CD4-positive, alpha-beta T cell treated with Interleukin-6 at 100 ng/mL for 8 hours (primary cell): ENCODE measurements around the gene MCC.

ENCODE experiments used
- DNase-seq: peaks from one replicate; pipeline ENCODE4 v3.0.0-alpha.2; 2020; ENCODE audit warnings: mixed read lengths, low spot score

MCC gene

DNA sequence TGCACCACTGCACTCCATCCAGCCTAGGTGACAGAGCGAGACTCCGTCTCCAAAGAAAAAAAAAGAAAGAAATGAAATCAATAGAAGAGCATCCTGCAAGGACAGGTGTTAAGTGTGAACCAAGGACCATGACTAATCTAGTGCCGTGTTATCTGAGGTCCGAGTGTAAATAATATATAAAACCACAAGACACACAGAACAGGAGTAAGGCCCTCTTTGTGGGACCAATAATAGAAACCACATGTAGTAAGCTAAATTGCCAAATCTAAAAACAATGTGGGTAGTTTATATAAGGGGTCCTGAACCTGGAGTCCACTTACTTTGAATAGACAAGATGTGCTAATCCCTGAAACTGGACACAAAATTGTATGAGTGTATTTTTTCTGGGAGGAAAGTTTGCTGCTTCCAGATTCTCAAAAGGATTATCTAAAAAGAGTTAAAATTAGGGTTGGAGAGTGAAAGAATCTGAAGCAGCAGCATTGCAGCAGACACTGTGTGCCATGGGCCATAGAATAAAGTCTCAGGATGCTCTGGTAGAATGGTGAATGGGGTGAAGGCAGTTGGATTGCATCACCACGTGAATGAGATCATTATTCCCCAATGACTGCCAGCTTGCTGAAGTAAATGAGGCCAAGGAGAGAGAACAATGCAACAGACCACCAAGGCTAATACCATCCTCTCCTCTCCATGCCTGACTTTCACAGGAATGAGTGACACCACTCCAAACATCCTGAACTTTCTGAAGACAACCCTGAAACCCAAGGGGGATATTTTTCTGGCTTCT, 288.9 kb downstream of the MCC start:
- no peak for DNase-seq

DNA sequence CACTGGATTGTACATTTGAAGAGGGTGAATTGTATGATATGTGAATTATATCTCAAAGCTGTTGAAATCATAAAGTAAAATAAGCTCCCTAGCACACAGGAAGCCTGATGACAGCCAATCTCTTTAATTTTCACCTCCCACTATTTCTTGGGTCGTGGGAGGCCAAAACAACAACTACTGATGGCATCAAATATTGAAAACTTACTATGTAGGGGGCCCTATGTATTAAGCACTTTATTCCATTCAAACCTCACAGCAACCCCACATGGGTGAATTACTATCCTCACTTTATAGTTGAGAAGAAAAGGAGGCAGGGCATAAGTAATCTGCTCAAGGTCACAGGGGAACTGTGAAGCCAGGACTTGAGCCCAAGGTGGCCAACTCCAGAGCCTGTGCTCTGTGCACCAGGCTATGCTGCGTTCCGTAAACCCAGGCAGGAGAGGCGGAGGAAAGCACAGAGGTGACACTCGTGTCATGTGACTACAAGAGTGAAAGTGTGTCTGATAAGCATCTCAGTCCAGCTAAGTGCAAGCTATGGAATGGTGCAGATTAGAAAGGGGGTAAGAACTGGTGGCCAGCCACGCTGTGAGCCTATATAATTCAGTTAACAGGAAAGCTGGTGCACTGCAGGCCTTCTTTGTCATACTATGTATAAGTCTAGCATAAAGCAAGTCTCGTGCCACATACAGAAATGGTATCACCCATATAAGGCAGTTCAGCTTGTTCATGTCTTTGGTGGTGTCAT, 290.6 kb downstream of the MCC start:
- no peak for DNase-seq

DNA sequence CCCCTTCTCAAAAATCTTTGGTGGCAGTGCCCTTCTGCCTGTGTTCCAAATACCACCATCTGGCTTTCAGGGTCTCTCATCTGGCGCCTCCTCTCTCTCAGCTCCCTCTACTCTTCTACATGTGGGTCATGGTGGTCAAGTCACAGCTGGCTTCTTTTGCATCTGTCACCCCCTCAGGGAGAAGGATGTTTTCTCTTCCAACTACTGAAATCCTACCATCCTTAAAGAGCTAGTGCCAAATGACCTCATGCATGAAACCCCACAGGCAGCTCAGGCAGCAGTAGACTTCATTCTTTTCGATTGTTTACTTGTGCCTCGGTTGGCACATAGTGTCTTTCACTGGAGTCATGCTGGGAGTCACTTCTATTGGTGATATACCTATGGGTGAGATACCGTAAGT, 292.5 kb downstream of the MCC start:
- DNase-seq = no peak

DNA sequence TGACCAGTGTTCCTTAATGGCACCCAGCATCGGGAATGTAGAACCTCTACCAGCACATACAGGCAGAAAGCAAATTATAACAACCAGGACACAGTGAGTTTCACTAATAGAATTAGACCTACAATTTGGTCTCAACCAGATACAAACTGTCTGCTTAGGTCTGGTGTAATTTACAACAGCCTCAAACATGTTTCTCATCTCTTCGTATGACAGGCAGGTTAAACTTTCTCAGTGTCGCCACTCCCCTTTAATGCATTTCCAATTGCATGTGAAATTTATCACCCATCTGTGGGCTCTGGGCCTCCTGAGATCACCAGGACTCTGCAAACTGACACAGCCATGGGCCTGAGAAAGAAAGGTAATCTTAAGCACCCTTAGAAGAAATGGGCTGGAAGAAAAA, 293.0 kb downstream of the MCC start:
- no peak for DNase-seq

DNA sequence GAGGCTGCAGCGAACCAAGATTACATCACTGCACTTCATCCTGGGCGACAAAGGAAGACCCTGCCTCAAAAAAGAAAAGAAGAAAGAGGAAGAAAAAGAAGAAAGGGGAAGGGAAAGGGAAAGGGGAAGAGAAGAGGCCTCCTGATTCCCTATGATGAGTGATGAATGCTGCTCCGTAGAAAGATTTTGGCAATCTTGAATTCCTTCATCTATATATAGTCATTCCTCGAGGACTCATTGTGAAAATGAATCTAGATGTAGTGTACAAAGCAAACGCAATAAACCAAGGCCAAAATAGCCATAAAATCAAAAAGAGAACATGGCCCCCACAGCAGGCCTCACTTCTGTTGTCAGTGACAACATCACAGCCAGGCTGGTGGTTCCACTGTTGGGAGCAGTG, 293.7 kb downstream of the MCC start:
- no peak for DNase-seq

DNA sequence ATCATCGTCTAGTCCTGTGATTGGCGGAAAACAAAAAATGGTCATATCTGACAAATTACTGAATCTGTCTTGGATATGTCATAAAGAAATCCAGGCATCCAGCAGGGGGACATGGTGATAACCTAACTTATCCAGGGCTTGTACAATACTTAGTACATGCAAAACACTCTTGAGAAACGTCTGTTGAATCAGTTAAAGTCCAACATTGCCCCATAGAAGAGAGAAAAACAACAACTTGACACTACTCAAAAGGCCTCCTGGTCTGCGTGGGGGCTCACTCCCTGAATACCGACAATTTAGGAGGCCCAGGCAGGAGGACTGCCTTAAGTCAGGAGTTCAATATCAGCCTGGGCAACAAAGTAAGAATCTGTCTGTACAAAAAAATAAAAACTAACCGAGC, 294.1 kb downstream of the MCC start:
- DNase-seq = no peak

DNA sequence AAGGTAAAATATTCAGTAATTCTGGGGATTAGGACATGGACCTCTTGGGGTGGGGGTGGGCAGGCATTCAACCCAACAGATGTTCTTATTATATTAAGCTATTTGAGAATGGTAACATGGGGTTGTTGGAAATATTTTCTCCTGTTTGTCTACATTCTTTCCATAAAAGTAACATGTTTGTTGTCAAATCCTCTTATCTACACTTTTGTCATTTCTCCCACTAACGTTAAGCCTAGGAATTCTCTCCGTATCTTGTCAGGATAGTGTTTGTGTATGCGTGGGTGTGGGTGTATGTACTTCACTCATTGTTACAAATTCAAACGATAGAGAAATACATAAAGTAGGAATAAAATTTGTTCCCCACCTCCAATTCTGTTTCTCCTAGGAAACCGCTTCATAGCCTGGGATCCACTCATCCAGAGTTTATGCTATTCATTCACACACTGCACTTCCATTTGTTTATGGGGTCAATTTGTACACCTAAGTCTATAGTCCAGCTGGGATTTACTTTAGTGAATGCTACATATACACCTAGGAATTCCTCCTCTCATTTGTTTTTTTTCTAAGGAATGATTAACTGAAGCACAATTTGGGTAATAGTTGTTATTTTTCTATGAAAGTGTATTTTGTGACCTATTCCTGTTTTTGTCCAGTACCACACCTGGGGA, 294.8 kb downstream of the MCC start:
- no peak for DNase-seq

DNA sequence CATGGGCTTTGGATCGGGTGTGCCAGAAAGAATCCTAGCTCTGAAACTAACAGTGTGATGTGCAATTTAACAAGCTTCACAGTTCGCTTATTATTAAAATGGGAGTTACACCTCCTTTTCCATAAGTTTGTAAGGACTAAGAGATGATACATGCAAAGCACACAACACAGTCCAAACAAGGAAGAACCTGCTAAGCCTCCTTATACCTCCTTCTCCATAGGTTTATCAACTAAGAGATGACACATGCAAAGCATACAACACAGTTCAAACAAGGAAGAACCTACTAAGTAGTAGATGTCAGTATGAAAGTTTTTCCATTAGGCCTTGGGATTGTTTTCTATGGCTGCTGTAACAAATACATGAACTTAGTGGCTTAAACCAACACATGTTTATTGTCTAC, 295.7 kb downstream of the MCC start:
- no peak for DNase-seq

DNA sequence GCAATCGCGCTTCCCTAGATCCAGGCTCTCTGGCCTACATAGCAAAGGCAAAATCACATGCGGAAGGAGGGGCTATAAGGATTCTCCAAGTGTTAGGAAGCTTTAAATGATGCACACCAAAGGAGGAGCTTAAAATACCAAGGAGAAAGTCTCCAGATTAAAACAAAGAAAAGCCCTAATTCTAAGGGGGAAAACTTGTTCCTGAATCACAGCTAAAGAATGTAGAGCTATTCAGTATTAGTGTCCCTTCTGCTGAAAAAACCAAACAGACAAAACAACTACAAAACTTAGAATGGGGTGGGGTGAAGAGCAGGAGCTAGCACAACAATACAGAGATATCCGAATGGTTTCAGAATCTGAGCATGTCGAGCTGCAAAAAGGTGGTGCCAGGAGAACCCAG, 297.9 kb downstream of the MCC start:
- DNase-seq = no peak

DNA sequence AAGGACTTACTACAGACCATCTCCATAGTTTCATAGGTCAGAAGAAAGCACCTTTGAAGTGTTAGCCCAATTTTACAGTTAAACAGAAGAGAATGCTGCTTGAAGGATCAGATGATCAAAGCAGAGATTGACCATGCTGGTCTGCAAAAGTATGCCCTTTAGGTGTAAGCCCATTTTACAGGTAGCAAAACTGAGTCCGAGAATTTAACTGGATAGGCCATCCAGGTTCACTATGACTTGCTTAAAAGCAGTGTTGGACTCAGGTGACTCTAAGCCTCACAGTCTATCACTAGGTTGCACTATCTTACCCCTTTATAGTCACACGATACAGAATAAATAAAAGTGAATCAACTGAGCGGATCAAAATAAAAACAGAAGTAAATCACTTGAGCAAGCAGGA, 299.0 kb downstream of the MCC start:
- no peak for DNase-seq

DNA sequence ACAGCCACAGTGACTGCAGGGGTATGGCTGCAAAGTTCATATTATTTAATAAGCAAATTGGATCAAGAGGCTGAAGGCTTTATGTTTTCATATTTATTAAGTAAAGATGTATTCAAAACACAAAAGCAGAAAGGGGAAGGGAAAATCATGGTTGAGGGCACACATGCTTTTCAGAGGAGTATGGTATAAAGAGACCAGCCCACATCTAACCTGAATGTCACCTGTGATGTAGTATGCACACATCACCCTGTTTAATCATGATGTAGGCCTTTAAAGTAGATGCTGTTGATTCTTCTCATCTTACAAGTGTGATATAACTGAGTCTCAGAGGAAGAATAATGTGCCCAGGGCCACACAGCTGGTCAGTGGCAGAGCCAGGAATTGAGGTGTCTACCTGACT, 299.8 kb downstream of the MCC start:
- DNase-seq = no peak

DNA sequence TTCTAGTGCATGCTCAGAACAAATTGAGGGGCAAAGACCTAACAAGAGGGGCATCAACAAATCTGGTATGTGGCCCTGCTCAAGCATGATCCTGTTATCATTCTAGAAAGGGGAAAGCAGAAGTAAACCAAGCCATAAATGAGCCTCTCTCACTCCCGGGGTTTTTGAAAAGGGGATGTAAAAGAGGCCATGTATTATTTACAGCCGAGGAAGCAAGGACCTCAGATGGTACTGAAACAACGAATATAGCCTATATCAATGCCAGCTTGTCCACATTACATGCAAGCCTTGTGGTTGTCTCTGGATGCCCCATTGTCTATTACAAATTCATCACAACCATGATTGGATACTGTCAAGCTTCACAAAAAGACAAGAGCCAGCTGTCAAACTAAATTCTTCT, 300.3 kb downstream of the MCC start:
- no peak for DNase-seq

DNA sequence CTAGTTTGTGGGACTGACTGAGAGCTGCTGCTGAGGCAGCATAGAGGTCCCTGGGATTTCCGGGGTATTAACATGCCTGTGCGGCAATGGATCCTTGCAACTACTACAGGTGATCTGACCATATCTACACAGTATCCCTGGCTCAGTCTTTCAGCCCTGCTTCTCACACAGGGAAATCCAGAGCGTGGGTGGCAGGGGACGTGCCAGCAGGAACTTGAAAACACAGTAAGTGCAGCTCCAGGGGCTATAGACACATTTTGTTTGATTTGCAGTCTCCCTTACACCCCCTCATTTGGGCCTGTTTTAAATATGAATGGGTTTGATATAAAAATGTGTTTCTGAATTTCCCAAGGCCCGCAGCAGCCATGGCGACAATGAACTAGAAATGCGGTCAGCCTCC, 302.2 kb downstream of the MCC start:
- DNase-seq = no peak

DNA sequence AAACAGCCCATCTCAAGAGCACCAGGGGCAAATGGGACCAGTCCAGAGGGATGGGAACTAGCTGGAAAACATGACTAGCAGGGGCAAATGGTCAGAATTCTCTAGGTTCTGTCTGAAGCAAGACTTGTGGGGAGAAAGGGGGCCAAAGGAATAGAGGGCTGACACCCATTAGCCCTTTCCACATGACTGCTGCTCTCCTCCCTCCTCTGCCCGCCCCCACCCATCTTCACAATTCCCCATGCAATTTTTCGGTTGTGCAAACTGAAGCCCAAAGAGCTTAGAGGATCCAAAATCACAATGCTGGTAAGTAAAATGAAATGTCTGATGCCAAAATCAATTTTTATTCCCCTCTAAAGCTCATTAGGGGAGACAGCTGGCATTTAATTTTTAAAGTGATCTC, 304.6 kb downstream of the MCC start:
- DNase-seq = no peak

DNA sequence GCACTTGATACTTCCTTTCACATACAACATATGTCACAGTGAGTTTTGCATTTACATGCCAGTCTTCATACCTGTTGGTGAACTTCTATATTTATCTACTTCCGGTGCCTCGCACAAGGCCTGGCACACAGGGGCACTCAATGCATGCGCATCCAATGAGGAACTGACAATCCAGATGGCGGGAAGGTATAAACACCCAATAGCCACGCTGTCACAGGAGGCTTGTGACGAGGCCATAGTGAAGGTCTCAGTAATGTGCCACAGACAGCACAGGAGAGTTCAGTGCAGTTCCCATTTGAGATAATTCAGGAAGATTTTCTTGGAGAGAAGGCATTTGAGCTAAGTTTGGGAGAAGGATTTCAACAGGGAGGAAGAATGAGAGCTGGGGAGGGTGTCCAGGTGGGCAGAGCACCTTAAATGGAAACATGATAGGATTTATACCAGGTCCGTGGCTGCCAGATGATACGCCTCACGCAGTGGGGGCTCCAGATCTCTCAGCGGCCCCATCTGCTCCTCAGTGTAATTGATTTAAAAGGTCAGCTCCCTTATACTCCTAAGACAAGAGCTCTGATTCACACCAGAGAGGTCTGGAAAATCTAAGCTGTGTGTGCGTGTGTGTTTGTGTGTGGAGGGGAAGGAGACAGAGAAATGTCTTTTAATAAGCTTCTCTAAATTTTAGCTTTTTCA, 305.5 kb downstream of the MCC start:
- no peak for DNase-seq

DNA sequence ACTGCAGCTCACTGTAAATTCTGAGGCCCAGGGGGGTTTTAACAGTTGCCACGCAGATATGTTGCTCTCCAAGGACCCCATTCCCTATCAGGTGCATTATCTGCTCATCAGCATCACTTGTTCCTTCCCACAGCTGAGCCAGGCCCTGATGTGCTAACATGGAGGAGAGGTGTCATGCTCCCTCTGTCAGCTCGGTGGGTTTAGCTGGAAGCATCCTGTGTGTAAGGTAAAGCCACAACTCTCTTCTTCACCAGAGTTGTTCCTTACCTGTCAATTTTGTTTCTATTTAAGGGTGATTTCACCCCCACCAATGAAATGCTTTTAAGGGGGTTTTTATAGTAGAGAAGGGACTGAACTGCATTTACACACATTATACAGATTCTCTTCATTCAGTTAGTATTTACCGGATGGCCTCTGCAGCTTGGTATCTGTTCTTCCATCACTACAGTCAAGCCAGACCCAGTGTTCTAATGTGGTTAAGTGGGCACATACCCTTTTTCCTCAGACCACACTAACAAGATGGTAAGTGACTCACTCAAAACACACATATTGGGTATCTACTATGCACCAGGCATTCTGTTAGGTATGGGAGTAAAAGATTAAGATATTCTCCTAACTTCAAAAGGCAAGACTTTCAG, 306.3 kb downstream of the MCC start:
- no peak for DNase-seq

DNA sequence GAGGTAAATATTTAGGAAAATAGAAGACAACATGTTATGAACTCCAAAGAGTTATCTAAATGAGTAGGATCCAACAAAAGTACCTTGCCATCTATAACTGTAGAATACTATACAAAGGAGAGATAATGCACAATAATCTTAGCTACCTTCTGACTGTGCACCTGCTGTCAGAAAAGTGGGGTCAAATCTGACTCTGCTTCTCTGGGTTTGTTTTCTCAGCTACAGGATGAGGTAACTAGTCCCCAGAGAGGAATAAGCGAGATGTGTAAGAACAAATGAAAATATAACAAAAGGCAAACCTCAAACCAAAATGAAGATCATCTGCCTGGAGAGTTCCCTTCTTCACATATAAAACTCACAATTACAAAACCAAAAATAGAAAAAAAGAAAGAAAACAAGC, 306.8 kb downstream of the MCC start:
- no peak for DNase-seq

DNA sequence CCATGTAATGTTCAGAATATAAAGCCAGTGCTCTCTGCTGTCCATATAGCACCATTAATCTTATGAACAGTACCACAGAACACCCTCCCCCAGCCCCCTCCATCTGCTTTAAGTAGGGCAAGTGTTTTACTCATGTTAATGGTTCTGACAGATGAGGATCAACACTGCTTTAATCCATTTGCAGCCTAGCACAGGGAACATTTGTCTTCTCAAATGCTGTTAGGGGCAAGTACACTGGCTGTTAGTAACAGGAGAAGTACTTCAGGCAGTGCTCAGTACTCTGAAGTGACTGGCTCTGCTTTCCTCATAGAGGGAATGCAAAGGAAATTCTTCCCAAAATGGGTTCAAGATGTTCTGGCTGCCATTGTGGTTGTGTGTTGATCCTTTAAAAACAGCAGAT, 309.1 kb downstream of the MCC start:
- DNase-seq = no peak

DNA sequence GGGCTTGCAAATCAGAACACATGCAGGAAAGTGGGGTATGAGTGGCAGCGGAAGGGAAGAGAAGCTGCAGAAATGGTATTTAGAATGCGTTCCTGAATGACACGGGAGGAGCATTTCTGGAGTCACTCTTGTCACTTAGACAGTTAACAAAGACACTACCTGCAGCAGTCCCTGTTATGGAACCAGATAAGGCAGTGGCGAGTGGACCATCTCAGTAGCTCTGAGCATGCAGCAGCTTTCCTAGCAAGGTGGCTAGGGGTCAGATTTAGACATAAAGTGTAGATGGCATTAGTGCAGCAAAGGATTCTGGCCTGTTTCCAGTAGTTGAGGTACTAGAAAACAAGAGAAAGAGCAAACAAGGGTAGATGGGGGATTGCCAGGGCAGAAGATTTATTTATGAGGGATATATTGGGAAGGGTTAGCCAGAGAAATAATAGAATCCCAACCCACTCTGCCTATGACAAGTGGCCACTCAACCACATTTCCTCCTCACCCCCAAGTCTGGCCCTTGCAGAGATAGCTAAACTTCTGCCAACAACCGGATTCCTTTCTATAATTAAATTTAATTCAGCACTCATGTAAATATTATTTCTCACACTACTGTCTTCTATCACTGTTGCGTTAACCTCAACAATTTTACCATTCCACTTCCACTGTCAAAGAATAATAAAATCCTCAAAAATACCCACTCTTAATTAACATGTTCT, 310.0 kb downstream of the MCC start:
- no peak for DNase-seq

DNA sequence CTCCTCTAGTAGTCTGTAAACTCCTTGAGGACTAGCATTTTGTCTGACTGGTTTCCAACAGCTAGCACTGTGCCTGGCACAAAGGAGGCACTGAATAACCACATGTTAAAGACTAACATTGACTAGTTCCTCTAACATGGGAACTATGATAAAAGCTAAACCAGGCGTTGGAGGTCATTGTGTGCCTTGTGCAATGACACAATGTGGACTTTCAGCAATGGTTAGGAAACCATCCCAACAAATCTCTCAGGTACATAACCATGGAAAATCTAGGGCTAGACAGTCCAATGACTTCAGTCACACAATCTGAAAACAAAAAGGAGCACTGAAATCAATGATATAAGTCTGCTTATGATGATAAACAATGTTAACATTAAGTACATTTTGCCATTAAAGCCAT, 311.0 kb downstream of the MCC start:
- no peak for DNase-seq

DNA sequence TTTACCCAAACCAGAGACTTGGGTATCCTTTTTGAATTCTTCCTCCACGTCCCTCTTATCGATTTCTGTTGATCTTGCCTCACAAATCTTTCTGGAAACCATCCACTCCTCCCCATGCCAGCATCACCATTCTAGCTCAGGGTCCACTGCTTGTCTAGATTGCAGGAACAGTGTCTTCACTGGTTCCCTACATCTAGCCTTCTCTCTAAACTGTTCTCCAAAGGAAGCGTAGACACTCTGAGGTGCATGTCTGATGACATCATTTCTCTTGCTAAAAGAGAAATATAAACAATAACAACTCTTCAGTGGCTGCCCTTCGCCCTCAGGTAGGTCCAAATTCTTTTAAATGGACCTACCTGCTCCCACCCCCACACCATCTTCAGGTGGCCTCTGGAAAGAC, 311.5 kb downstream of the MCC start:
- DNase-seq = no peak

DNA sequence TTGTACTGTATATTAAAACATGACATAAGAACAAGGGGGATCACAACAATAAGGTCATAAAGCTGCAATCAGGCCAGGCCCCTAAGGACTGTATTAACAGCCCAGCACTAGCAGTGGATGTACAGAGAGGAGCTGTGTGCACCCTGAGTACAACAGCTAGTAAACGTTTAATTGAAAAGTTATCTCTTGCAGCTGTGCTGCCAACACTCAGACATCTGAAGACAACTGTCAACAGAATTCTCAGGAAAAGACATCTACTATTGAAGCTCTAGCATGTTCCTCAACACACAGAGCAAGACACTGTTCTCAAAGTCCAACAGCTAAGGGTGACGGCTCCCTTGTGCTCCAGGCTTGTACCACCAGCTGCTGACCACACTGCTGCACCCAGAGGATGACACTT, 312.1 kb downstream of the MCC start:
- DNase-seq = no peak
